ENCODE measurements around the gene PRKAR1B.
"Not testable (repeated sequence)": the region's sequence is repeated elsewhere in the genome, so short reads cannot be mapped to it uniquely, and the experiment has no call there.

The PRKAR1B gene

GRCh38 chr7:557558-557881 is 169.6 kb downstream of the PRKAR1B start:
- Histone ChIP-seq H3K4me1 (ENCODE audit: control insufficient read depth, insufficient read depth, low read length) (no peaks in the 10 kb centered on the region), H3K4me3 (ENCODE audit: low read length) (no peak overlapping the region), H3K36me3 (ENCODE audit: control insufficient read depth, insufficient read depth, low read length) (no peaks in the 10 kb centered on the region), H3K9ac (ENCODE audit: low read length) (no peak overlapping the region), H3K27ac (ENCODE audit: low read depth, low read length) (no peak overlapping the region), H3K27me3 (ENCODE audit: control insufficient read depth, insufficient read depth, low read length) (no peaks in the 10 kb centered on the region)

- no peak overlapping the region for H3K4me3 ChIP-seq (ENCODE audit: low read length)
- no peaks in the 10 kb centered on the region for H3K4me1 ChIP-seq (ENCODE audit: control insufficient read depth, insufficient read depth, low read length)
- no peak overlapping the region for H3K9ac ChIP-seq (ENCODE audit: low read length)
- H3K27me3 ChIP-seq (ENCODE audit: control insufficient read depth, insufficient read depth, low read length), result no peaks in the 10 kb centered on the region
- no peaks in the 10 kb centered on the region for H3K36me3 ChIP-seq (ENCODE audit: control insufficient read depth, insufficient read depth, low read length)
- no peak overlapping the region for H3K27ac ChIP-seq (ENCODE audit: low read depth, low read length)
Observed at GRCh38 chr7:556837-557557, 170.1 kb downstream of the PRKAR1B start.

- no peak overlapping the region for H3K4me3 ChIP-seq (ENCODE audit: low read length)
- H3K27me3 ChIP-seq (ENCODE audit: control insufficient read depth, insufficient read depth, low read length), result no peaks in the 10 kb centered on the region
- H3K27ac ChIP-seq (ENCODE audit: low read depth, low read length), result no peak overlapping the region
- H3K36me3 ChIP-seq (ENCODE audit: control insufficient read depth, insufficient read depth, low read length), result no peaks in the 10 kb centered on the region
- no peak overlapping the region for H3K9ac ChIP-seq (ENCODE audit: low read length)
- no peaks in the 10 kb centered on the region for H3K4me1 ChIP-seq (ENCODE audit: control insufficient read depth, insufficient read depth, low read length)
Observed at GRCh38 chr7:556291-556826, 170.7 kb downstream of the PRKAR1B start.

GRCh38 chr7:555551-556160 is 171.4 kb downstream of the PRKAR1B start:
- H3K27ac ChIP-seq (ENCODE audit: low read depth, low read length), result no peak overlapping the region
- H3K36me3 ChIP-seq (ENCODE audit: control insufficient read depth, insufficient read depth, low read length), result no peaks in the 10 kb centered on the region
- no peak overlapping the region for H3K4me3 ChIP-seq (ENCODE audit: low read length)
- no peak overlapping the region for H3K9ac ChIP-seq (ENCODE audit: low read length)
- H3K4me1 ChIP-seq (ENCODE audit: control insufficient read depth, insufficient read depth, low read length), result no peaks in the 10 kb centered on the region
- H3K27me3 ChIP-seq (ENCODE audit: control insufficient read depth, insufficient read depth, low read length), result no peaks in the 10 kb centered on the region

- Histone ChIP-seq H3K9ac (ENCODE audit: low read length) (no peak overlapping the region), H3K4me3 (ENCODE audit: low read length) (no peak overlapping the region), H3K4me1 (ENCODE audit: control insufficient read depth, insufficient read depth, low read length) (no peaks in the 10 kb centered on the region), H3K27ac (ENCODE audit: low read depth, low read length) (no peak overlapping the region), H3K36me3 (ENCODE audit: control insufficient read depth, insufficient read depth, low read length) (no peaks in the 10 kb centered on the region), H3K27me3 (ENCODE audit: control insufficient read depth, insufficient read depth, low read length) (no peaks in the 10 kb centered on the region)
Observed at GRCh38 chr7:553636-554111, 173.4 kb downstream of the PRKAR1B start.

- no peaks in the 10 kb centered on the region for H3K27me3 ChIP-seq (ENCODE audit: control insufficient read depth, insufficient read depth, low read length)
- H3K9ac ChIP-seq (ENCODE audit: low read length), result no peak overlapping the region
- no peaks in the 10 kb centered on the region for H3K36me3 ChIP-seq (ENCODE audit: control insufficient read depth, insufficient read depth, low read length)
- no peak overlapping the region for H3K27ac ChIP-seq (ENCODE audit: low read depth, low read length)
- no peaks in the 10 kb centered on the region for H3K4me1 ChIP-seq (ENCODE audit: control insufficient read depth, insufficient read depth, low read length)
- no peak overlapping the region for H3K4me3 ChIP-seq (ENCODE audit: low read length)
Observed at GRCh38 chr7:552868-553635, 174.0 kb downstream of the PRKAR1B start.

- H3K27me3 ChIP-seq (ENCODE audit: control insufficient read depth, insufficient read depth, low read length); H3K4me3 ChIP-seq (ENCODE audit: low read length); H3K9ac ChIP-seq (ENCODE audit: low read length); H3K4me1 ChIP-seq (ENCODE audit: control insufficient read depth, insufficient read depth, low read length); H3K27ac ChIP-seq (ENCODE audit: low read depth, low read length); H3K36me3 ChIP-seq (ENCODE audit: control insufficient read depth, insufficient read depth, low read length): not testable (repeated sequence)
Observed at GRCh38 chr7:552151-552867, 174.8 kb downstream of the PRKAR1B start.

- H3K4me1 ChIP-seq (ENCODE audit: control insufficient read depth, insufficient read depth, low read length); H3K9ac ChIP-seq (ENCODE audit: low read length); H3K4me3 ChIP-seq (ENCODE audit: low read length): not testable (repeated sequence)
Observed at GRCh38 chr7:551615-551970, 175.5 kb downstream of the PRKAR1B start.

GRCh38 chr7:550881-551614 is 176.0 kb downstream of the PRKAR1B start:
- Histone ChIP-seq H3K27ac (ENCODE audit: low read depth, low read length) (no peak overlapping the region), H3K4me3 (ENCODE audit: low read length) (no peak overlapping the region), H3K36me3 (ENCODE audit: control insufficient read depth, insufficient read depth, low read length) (no peaks in the 10 kb centered on the region)

More at GRCh38 chr7:551615-551970, 175.5 kb downstream of the PRKAR1B start:
- H3K27me3 ChIP-seq (ENCODE audit: control insufficient read depth, insufficient read depth, low read length); H3K27ac ChIP-seq (ENCODE audit: low read depth, low read length); H3K36me3 ChIP-seq (ENCODE audit: control insufficient read depth, insufficient read depth, low read length): not testable (repeated sequence)

GRCh38 chr7:549891-550625 is 177.0 kb downstream of the PRKAR1B start:
- no peak overlapping the region for H3K4me3 ChIP-seq (ENCODE audit: low read length)
- no peaks in the 10 kb centered on the region for H3K4me1 ChIP-seq (ENCODE audit: control insufficient read depth, insufficient read depth, low read length)
- H3K9ac ChIP-seq (ENCODE audit: low read length), result no peak overlapping the region
- no peaks in the 10 kb centered on the region for H3K36me3 ChIP-seq (ENCODE audit: control insufficient read depth, insufficient read depth, low read length)
- no peaks in the 10 kb centered on the region for H3K27me3 ChIP-seq (ENCODE audit: control insufficient read depth, insufficient read depth, low read length)
- H3K27ac ChIP-seq (ENCODE audit: low read depth, low read length), result no peak overlapping the region

More at GRCh38 chr7:550881-551614, 176.0 kb downstream of the PRKAR1B start:
- Histone ChIP-seq H3K9ac (ENCODE audit: low read length) (no peak overlapping the region), H3K4me1 (ENCODE audit: control insufficient read depth, insufficient read depth, low read length) (no peaks in the 10 kb centered on the region), H3K27me3 (ENCODE audit: control insufficient read depth, insufficient read depth, low read length) (no peaks in the 10 kb centered on the region)
